ENCODE measurements around the gene CLIC4. TPM values are rescaled to one million over a fixed set of nuclear protein-coding genes. Genes with fewer than 3 reads are reported as not detected.
A peak's percentile ranks its signal among the peaks of the same experiment; 100 is the strongest.

Gene CLIC4
- polyA plus RNA-seq (105 to 130 TPM (median 118 TPM) in 3 replicates), polyA minus RNA-seq (20.3 to 93.1 TPM (median 67.2 TPM) in 3 replicates)
- 69.7 TPM for polyA plus RNA-seq (2011; ENCODE audit: low read depth)
- 128 and 253 TPM in 2 replicates for polyA plus RNA-seq (2011; cell fraction: cytosol; rRNA removed)
- 123 and 148 TPM in 2 replicates for polyA plus RNA-seq (2011; cell fraction: nucleus; rRNA removed)
- polyA plus RNA-seq (2012; ENCODE audit: low replicate concordance), result 84.7 and 128 TPM in 2 replicates
- polyA minus RNA-seq (2011; cell fraction: cytosol; rRNA and poly(A)+ RNA removed), result 163 TPM
- 80.9 and 173 TPM in 2 replicates for polyA minus RNA-seq (2011; cell fraction: nucleus; rRNA and poly(A)+ RNA removed)

DNA sequence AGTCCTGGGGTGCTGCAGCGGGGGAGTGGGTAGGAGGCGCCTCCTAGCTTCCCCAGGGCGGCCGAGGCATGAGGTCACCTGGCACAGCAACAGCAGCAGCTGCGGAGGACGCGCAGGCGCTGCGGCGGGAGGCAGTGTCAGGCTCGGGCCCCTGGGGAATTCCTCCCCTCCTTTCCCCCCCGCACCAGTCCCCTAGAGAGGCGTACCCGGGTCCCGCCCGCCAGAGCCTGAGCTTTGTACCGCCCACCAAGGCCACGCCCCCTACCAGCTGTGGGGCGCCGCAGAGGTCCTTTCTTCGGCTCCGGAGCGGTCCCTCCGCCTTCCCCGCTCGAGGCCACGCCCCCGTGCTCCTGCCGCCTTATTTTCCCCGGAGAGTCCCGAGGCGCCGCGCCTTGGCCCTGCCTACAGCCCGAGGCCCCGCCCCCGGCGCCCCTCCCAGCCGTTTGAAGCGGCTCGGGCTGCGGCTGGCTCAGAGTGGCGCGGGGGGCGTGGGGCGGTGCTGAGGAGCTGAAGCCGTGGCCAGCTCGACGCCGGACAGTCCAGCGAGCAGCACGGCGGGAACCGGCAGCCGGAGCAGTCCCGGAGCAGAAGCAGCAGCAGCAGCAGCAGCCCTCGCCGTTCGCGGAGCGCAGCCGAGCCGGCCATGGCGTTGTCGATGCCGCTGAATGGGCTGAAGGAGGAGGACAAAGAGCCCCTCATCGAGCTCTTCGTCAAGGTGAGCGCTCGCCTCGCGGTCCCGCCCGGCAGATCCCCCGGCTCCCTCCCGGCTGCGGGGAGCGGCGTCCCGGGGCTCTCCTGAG is at the start of gene CLIC4:
Gene CLIC4, plus strand, starts transcription at position 537 of the 800 bp plus-strand sequence. Its CDS starts 107 bp downstream, at position 644.
- Histone ChIP-seq H3K4me2 (ENCODE audit: control insufficient read depth, extremely low read depth, insufficient read depth, low read depth, low read length) (peak within 1 kb of the TSS; percentile 87), H3K79me2 (ENCODE audit: control insufficient read depth, insufficient read depth, low read length) (peaks cover 47% of the 10 kb centered on the region), H4K20me1 (ENCODE audit: control insufficient read depth, extremely low read depth, insufficient read depth, low read length) (peaks cover 2% of the 10 kb centered on the region), H2AFZ (ENCODE audit: control insufficient read depth, low read length) (peak within 1 kb of the TSS; percentile 80), H3K4me1 (ENCODE audit: control insufficient read depth, extremely low read depth, insufficient read depth, low read length) (peaks cover 21% of the 10 kb centered on the region), H3K27me3 (ENCODE audit: control insufficient read depth, extremely low read depth, insufficient read depth, low read length) (no peaks in the 10 kb centered on the region), H3K4me3 (ENCODE audit: control insufficient read depth in 2 of 3, extremely low read depth in 1 of 3, insufficient read depth in 2 of 3, low read depth in 1 of 3, low read length in 3 of 3) (peak within 1 kb of the TSS; percentile 92 to 99 (median 98)), H3K9ac (ENCODE audit: control insufficient read depth, extremely low read depth, insufficient read depth, low read length) (peak within 1 kb of the TSS; percentile 95), H3K9me3 (ENCODE audit: control insufficient read depth, low read depth, low read length) (no peaks in the 10 kb centered on the region), H3K36me3 (ENCODE audit: control insufficient read depth in 2 of 2, extremely low read depth in 1 of 2, insufficient read depth in 2 of 2, low read length in 2 of 2) (peaks cover 4 to 7% of the 10 kb centered on the region in 2 experiments), H3K9me1 (ENCODE audit: control insufficient read depth, extremely low read depth, insufficient read depth, low read length) (peaks cover 4% of the 10 kb centered on the region), H3K27ac (ENCODE audit: control insufficient read depth, insufficient read depth, low read length) (peak within 1 kb of the TSS; percentile 97)
- DNase-seq (ENCODE audit: low read depth, low spot score), result peak; percentile 96
- dilution Hi-C loops (cut with MboI; ENCODE audit: extremely low pct_ligation_motif_present, low sequenced_read_pairs), result no loop called here
- FAIRE-seq, result no peak
- TF ChIP-seq EZH2 (IDR thresholded peaks at IDR 0.05; ENCODE audit: low read length), result no peak
- TF ChIP-seq, protein P1, sequence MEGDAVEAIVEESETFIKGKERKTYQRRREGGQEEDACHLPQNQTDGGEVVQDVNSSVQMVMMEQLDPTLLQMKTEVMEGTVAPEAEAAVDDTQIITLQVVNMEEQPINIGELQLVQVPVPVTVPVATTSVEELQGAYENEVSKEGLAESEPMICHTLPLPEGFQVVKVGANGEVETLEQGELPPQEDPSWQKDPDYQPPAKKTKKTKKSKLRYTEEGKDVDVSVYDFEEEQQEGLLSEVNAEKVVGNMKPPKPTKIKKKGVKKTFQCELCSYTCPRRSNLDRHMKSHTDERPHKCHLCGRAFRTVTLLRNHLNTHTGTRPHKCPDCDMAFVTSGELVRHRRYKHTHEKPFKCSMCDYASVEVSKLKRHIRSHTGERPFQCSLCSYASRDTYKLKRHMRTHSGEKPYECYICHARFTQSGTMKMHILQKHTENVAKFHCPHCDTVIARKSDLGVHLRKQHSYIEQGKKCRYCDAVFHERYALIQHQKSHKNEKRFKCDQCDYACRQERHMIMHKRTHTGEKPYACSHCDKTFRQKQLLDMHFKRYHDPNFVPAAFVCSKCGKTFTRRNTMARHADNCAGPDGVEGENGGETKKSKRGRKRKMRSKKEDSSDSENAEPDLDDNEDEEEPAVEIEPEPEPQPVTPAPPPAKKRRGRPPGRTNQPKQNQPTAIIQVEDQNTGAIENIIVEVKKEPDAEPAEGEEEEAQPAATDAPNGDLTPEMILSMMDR (optimal IDR thresholded peaks at IDR 0.05 in 1 of 3, IDR thresholded peaks at IDR 0.05 in 1 of 3, conservative IDR thresholded peaks at IDR 0.05 in 1 of 3; ENCODE audit: extremely low read depth in 1 of 3, insufficient read depth in 2 of 3, low read length in 3 of 3), result peak in 2 of 3 experiments; percentile 38 to 64

DNA sequence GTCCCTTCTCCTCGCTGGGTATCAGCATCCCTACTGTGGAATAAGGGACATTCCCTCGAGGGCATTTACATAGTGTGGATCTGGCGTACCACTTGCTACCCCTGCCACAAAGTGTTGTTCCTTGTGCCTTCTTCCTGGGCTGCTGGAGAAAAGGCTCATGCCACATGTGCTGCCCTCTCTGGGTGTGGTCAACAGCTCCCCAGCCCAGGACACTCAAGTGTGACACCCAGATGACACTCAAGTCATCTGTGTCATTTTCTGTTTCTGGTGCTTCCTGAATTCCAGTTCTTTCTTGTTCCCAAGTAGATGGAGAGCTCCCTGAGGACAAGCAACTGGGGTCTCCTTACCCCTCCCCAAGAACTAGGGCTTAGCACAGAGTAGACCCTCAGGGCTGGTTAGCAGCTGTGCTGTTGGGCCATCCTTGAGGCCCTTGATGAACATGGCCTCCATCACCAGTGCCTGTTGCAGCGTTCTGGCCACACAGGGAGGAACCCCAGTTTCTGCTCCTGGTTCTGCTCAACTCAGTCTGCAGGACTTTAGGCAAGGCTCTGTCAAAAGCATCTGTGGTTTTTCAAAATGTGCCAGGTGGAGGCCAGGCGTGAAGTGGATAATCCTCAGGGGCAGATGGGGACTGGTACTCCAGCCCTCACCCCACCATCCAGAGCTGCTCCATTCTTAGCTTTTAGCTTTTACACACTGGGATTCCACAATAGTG is 49.0 kb upstream of the CLIC4 start:
- TF ChIP-seq, protein P1 (optimal IDR thresholded peaks at IDR 0.05 in 1 of 3, IDR thresholded peaks at IDR 0.05 in 1 of 3, conservative IDR thresholded peaks at IDR 0.05 in 1 of 3; ENCODE audit: extremely low read depth in 1 of 3, insufficient read depth in 2 of 3, low read length in 3 of 3), result no peak
- TF ChIP-seq EZH2 (IDR thresholded peaks at IDR 0.05; ENCODE audit: low read length), result no peak
- Histone ChIP-seq H2AFZ (ENCODE audit: control insufficient read depth, low read length) (no peak overlapping the region), H3K4me1 (ENCODE audit: control insufficient read depth, extremely low read depth, insufficient read depth, low read length) (peaks cover 3% of the 10 kb centered on the region), H3K79me2 (ENCODE audit: control insufficient read depth, insufficient read depth, low read length) (no peaks in the 10 kb centered on the region), H3K9me3 (ENCODE audit: control insufficient read depth, low read depth, low read length) (no peaks in the 10 kb centered on the region), H3K4me3 (ENCODE audit: control insufficient read depth in 2 of 3, extremely low read depth in 1 of 3, insufficient read depth in 2 of 3, low read depth in 1 of 3, low read length in 3 of 3) (no peak overlapping the region), H3K27ac (ENCODE audit: control insufficient read depth, insufficient read depth, low read length) (no peak overlapping the region), H3K27me3 (ENCODE audit: control insufficient read depth, extremely low read depth, insufficient read depth, low read length) (no peaks in the 10 kb centered on the region), H3K9ac (ENCODE audit: control insufficient read depth, extremely low read depth, insufficient read depth, low read length) (no peak overlapping the region), H3K9me1 (ENCODE audit: control insufficient read depth, extremely low read depth, insufficient read depth, low read length) (no peaks in the 10 kb centered on the region), H3K4me2 (ENCODE audit: control insufficient read depth, extremely low read depth, insufficient read depth, low read depth, low read length) (no peak overlapping the region), H3K36me3 (ENCODE audit: control insufficient read depth in 2 of 2, extremely low read depth in 1 of 2, insufficient read depth in 2 of 2, low read length in 2 of 2) (no peaks in the 10 kb centered on the region), H4K20me1 (ENCODE audit: control insufficient read depth, extremely low read depth, insufficient read depth, low read length) (no peaks in the 10 kb centered on the region)
- dilution Hi-C loops (cut with MboI; ENCODE audit: extremely low pct_ligation_motif_present, low sequenced_read_pairs), result no loop called here
- no peak for FAIRE-seq
- no peak for DNase-seq (ENCODE audit: low read depth, low spot score)

Measured in keratinocyte (primary cell).